OCI-LY1 (cell line): ENCODE measurements around the gene N4BP3.
"Not testable (repeated sequence)": the region's sequence is repeated elsewhere in the genome, so short reads cannot be mapped to it uniquely, and the experiment has no call there.

ENCODE experiments used
- H2AFZ ChIP-seq: fragments of 200-600 bp; sonication (generic), shearing (Covaris generic); 2 replicates; pipeline ENCODE4 v1.6.0; 2014; ENCODE audit warnings: antibody characterized with exemption, mild to moderate bottlenecking, low read length
- H3F3A ChIP-seq: fragments of 200-600 bp; sonication (generic), shearing (Covaris generic); 2 replicates; pipeline ENCODE4 v1.6.0; 2014; ENCODE audit warnings: mild to moderate bottlenecking, antibody characterized with exemption, low read length, moderate library complexity; ENCODE audit not compliant: insufficient read depth
- H3K27ac ChIP-seq: fragments of 200-600 bp; sonication (generic); 2 replicates; pipeline ENCODE4 v1.5.1; 2014; ENCODE audit warnings: low read length, mixed run types, mild to moderate bottlenecking, low read depth; ENCODE audit not compliant: poor library complexity, severe bottlenecking
- H3K27me3 ChIP-seq: fragments of 200-600 bp; sonication (generic); 2 replicates; pipeline ENCODE4 v1.6.0; 2014; ENCODE audit warnings: antibody characterized with exemption, mild to moderate bottlenecking, low read length, moderate library complexity; ENCODE audit not compliant: insufficient read depth
- H3K36me3 ChIP-seq: fragments of 200-600 bp; sonication (generic); 2 replicates; pipeline ENCODE4 v1.6.1; 2014; ENCODE audit warnings: mild to moderate bottlenecking, antibody characterized with exemption, low read length, moderate library complexity, mixed read lengths; ENCODE audit not compliant: insufficient read depth
- H3K4me1 ChIP-seq: fragments of 200-600 bp; sonication (generic); 2 replicates; pipeline ENCODE4 v1.5.1; 2014; ENCODE audit warnings: mild to moderate bottlenecking, low read length, moderate library complexity; ENCODE audit not compliant: insufficient read depth, severe bottlenecking
- H3K4me2 ChIP-seq: fragments of 200-600 bp; sonication (generic), shearing (Covaris generic); 2 replicates; pipeline ENCODE4 v1.6.1; 2014; ENCODE audit warnings: low read length
- H3K4me3 ChIP-seq: fragments of 200-600 bp; sonication (generic); 2 replicates; pipeline ENCODE4 v1.5.1; 2014; ENCODE audit warnings: low read length, low read depth, mild to moderate bottlenecking, mixed read lengths; ENCODE audit not compliant: poor library complexity, severe bottlenecking
- H3K79me2 ChIP-seq: fragments of 200-600 bp; shearing (Covaris generic); 2 replicates; pipeline ENCODE4 v1.6.1; 2016; ENCODE audit warnings: mixed run types, low read length, mixed read lengths; ENCODE audit not compliant: insufficient read depth
- H3K9ac ChIP-seq: fragments of 200-600 bp; sonication (generic), shearing (Covaris generic); 2 replicates; pipeline ENCODE4 v1.6.1; 2014; ENCODE audit warnings: mild to moderate bottlenecking, low read length, mixed read lengths
- H3K9me2 ChIP-seq: fragments of 200-600 bp; sonication (generic), shearing (Covaris generic); 2 replicates; pipeline ENCODE4 v1.6.1; 2014; ENCODE audit warnings: low read depth, mild to moderate bottlenecking, low read length, mixed read lengths
- H3K9me3 ChIP-seq: fragments of 200-600 bp; shearing (Covaris generic); 2 replicates; pipeline ENCODE4 v1.6.1; 2014; ENCODE audit warnings: low read length, mixed read lengths
- H4K20me1 ChIP-seq: fragments of 200-600 bp; sonication (generic), shearing (Covaris generic); 2 replicates; pipeline ENCODE4 v1.6.0; 2016; ENCODE audit warnings: mild to moderate bottlenecking, low read length; ENCODE audit not compliant: insufficient read depth
- EZH2 ChIP-seq: fragments of 200-600 bp; sonication (generic), shearing (Covaris generic); IDR thresholded peaks from 2 replicates; pipeline ENCODE4 v1.8.0; 2017; ENCODE audit warnings: borderline replicate concordance, mixed run types, mild to moderate bottlenecking, antibody characterized with exemption, low read length, moderate library complexity, mixed read lengths
- TF ChIP-seq, protein P1 (sequence below): fragments of 200-600 bp; sonication (generic), shearing (Covaris generic); IDR thresholded peaks from 2 replicates; pipeline ENCODE4 v1.5.1; 2017; ENCODE audit warnings: mild to moderate bottlenecking, antibody characterized with exemption, low read length, moderate library complexity, mixed read lengths

The N4BP3 gene

DNA sequence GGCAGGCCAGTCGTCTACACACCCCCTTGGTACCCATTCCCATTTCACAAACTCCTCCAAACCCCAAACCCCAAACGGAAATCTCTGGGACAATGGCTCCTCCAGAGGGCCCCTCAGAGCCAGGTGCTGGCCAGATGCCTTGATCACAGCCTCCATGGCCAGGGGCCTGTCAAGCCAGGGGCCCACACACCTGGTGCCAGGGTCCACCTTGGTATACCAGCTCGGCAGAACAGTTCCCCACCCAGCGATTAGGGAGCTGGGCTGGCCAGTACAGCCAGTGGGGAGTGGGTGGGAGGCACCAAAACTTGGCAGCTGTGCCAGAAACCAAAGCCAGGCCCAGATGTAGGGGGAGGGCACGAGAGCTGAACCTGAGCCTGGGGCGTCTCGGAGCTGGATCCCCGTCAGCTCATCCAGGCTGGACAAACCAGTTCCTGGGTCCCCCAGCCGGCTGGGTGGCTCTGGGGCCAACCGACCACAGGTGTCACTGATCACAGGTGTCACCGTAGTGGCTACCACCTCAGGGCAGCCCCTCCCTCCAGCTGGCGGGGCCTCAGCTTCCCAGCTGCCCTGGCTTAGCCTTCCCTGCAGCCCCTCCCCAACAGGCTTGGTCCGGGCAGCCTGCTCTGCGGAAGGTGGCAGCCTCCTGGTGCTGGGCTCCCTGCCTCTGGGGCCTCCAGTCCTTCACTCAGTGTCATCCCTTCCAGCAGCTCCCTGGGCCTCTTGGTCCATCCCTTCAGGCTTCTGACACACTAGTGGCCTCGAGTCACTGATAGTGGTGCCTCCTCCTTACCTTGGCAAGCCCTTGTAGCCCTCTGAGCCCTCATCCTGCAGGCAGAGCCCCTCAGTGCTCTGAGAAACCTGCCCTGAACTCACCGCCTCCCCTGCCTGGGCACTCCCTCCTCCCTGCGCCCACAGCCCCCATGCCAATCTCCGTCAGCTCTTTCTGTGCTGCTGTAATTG lies 10.9 kb downstream of the N4BP3 start:
- no peak overlapping the region for H2AFZ ChIP-seq
- no peaks in the 10 kb centered on the region for H3K27me3 ChIP-seq
- TF ChIP-seq, protein P1, sequence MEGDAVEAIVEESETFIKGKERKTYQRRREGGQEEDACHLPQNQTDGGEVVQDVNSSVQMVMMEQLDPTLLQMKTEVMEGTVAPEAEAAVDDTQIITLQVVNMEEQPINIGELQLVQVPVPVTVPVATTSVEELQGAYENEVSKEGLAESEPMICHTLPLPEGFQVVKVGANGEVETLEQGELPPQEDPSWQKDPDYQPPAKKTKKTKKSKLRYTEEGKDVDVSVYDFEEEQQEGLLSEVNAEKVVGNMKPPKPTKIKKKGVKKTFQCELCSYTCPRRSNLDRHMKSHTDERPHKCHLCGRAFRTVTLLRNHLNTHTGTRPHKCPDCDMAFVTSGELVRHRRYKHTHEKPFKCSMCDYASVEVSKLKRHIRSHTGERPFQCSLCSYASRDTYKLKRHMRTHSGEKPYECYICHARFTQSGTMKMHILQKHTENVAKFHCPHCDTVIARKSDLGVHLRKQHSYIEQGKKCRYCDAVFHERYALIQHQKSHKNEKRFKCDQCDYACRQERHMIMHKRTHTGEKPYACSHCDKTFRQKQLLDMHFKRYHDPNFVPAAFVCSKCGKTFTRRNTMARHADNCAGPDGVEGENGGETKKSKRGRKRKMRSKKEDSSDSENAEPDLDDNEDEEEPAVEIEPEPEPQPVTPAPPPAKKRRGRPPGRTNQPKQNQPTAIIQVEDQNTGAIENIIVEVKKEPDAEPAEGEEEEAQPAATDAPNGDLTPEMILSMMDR, result no peak
- no peak for TF ChIP-seq EZH2
- H3K36me3 ChIP-seq, result peaks cover 16% of the 10 kb centered on the region; the same call in 1 of the 2 replicates
- H3K79me2 ChIP-seq, result no peaks in the 10 kb centered on the region
- H3F3A ChIP-seq, result no peaks in the 10 kb centered on the region
- no peak overlapping the region for H3K4me3 ChIP-seq
- no peaks in the 10 kb centered on the region for H4K20me1 ChIP-seq
- H3K9ac ChIP-seq, result no peak overlapping the region
- no peaks in the 10 kb centered on the region for H3K9me3 ChIP-seq
- H3K27ac ChIP-seq, result no peak overlapping the region
- H3K4me2 ChIP-seq, result no peak overlapping the region
- H3K4me1 ChIP-seq, result peaks cover 43% of the 10 kb centered on the region
- no peaks in the 10 kb centered on the region for H3K9me2 ChIP-seq

DNA sequence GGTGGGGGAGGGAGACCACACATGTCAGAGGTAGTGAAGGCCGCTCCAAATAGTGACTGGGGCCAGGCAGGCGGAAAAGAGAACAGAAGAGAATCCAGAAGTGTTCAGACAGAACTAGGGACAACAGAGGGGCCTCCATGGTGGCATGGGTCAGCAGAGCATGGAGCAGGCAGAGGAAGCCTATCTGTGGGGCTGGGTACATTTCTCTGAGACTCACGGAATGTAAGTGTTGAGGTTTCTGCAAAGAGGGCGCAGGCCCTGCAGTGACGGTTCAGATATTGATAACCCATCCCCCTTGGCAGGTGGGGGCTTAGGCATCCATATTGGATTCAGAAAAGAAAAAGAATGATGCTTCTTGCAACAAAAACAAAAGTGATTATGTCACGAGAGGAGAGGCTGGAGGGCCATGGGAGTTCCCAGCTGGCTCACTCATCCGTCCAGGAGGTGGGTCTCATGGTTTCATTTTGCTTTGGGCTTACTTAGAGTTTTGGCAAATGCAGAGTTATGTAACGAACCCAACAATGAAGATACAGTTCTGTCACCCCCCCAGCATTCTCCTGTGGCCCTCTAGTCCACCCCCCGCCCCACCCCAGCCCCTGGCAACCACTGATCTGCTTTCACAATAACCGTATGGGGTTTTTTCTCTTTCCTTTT lies 12.0 kb downstream of the N4BP3 start:
- Histone ChIP-seq H4K20me1 (no peaks in the 10 kb centered on the region), H3K9me2 (no peaks in the 10 kb centered on the region), H3K4me3 (no peak overlapping the region), H3K9ac (no peak overlapping the region), H3K4me1 (peaks cover 39% of the 10 kb centered on the region), H3K9me3 (no peaks in the 10 kb centered on the region), H3F3A (no peaks in the 10 kb centered on the region), H3K4me2 (no peak overlapping the region), H3K79me2 (no peaks in the 10 kb centered on the region), H3K27me3 (no peaks in the 10 kb centered on the region), H3K27ac (no peak overlapping the region), H2AFZ (no peak overlapping the region), H3K36me3 (peaks cover 16% of the 10 kb centered on the region; the same call in 1 of the 2 replicates)
- no peak for TF ChIP-seq EZH2
- TF ChIP-seq, protein P1, result no peak

DNA sequence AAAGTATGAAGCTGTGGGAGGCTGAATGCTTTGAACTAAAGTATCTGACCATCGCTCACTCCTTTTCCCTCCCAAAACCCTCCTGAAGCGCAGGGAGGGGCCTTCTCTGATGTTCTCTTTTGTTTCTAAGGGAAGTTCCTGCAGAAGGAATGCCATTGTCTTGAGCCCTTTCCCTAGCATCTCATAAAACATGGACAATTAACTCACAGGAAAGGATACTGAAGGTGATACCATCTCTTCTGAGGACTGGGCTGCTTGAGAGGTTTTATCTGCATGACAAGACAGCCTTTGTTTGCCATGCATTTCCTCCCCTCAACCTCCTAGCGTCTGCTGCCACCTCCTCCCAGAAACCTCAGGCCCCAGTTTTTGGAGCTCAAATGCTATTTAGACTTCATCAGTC lies 13.2 kb downstream of the N4BP3 start:
- H3K4me1 ChIP-seq, result peaks cover 28% of the 10 kb centered on the region

DNA sequence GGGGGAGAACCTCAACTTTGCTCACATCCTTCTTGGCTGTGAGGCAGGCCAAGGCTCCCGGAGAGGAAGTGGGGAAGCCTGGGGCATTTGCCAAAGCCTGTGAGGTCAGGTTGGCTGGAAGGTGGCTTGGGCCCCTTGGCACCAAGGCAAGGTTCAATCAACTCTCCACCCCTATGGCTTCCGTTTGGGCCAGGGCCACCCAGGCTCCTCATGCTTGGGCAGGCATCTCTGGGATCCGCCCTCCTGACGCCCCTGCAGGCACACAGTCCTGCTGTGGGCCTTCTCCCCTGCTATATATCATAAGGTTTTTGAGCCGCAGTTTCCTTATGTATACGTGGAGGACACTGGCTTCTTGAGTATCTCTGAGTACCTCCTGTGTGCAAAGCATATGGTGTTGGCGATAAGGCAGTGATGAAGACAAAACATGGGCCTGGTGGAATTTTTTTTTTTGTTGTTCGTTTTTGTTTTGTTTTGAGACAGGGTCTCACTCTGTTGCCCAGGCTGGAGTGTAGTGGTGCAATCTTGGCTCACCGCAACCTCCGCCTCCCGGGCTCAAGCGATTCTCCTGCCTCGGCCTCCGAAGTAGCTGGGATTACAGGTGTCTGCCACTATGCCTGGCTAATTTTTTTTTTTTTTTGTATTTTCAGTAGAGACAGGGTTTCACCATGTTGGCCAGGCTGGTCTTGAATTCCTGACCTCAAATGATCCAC lies 14.1 kb downstream of the N4BP3 start:
- not testable (repeated sequence) for H3K27ac ChIP-seq, H3K9ac ChIP-seq

More for the DNA sequence above, 13.2 kb downstream of the N4BP3 start:
- TF ChIP-seq, protein P1, result no peak
- TF ChIP-seq EZH2, result no peak
- Histone ChIP-seq H3K79me2 (peaks cover 6% of the 10 kb centered on the region; the same call in 1 of the 2 replicates), H3K27me3 (no peaks in the 10 kb centered on the region), H3K4me2 (no peak overlapping the region), H4K20me1 (no peaks in the 10 kb centered on the region), H3K9ac (no peak overlapping the region), H3K9me3 (no peaks in the 10 kb centered on the region), H2AFZ (no peak overlapping the region), H3F3A (no peaks in the 10 kb centered on the region), H3K9me2 (no peaks in the 10 kb centered on the region), H3K27ac (no peak overlapping the region), H3K36me3 (peaks cover 16% of the 10 kb centered on the region; the same call in 1 of the 2 replicates), H3K4me3 (no peak overlapping the region)

More for the DNA sequence above, 14.1 kb downstream of the N4BP3 start:
- not testable (repeated sequence) for H2AFZ ChIP-seq, H3K4me2 ChIP-seq, H3K79me2 ChIP-seq, H3K9me2 ChIP-seq, H3K4me3 ChIP-seq, H3K36me3 ChIP-seq, H3F3A ChIP-seq, H3K27me3 ChIP-seq, H4K20me1 ChIP-seq, H3K9me3 ChIP-seq
- peaks cover 28% of the 10 kb centered on the region for H3K4me1 ChIP-seq
